HG03108 (cell line): Measurements from ENCODE around the gene DNAH6.
"Not testable (repeated sequence)": the region's sequence is repeated elsewhere in the genome, so short reads cannot be mapped to it uniquely, and the experiment has no call there.

ENCODE experiments used
- ATAC-seq: cut with Tn5 transposase; IDR thresholded peaks from one replicate; pipeline ENCODE4 v1.9.1; 2021; ENCODE audit warnings: moderate library complexity; ENCODE audit not compliant: unreplicated experiment

DNAH6 gene

GRCh38 chr2:84516234-84516986, at the start of gene DNAH6:
Gene DNAH6 (plus strand): TSS chr2:84516498. CDS start chr2:84517827, 1,329 bp downstream.
- peak; percentile 95 for ATAC-seq

- no peak for ATAC-seq
Measured at GRCh38 chr2:84467389-84467788, 48.9 kb upstream of the DNAH6 start.

- not testable (repeated sequence) for ATAC-seq
Measured at GRCh38 chr2:84472423-84472822, 43.9 kb upstream of the DNAH6 start.

- no peak for ATAC-seq
Measured at GRCh38 chr2:84472856-84473565, 43.3 kb upstream of the DNAH6 start.

- ATAC-seq: no peak
Measured at GRCh38 chr2:84474176-84474575, 42.1 kb upstream of the DNAH6 start.

GRCh38 chr2:84477886-84478285, 38.4 kb upstream of the DNAH6 start:
- ATAC-seq: no peak

- no peak for ATAC-seq
Measured at GRCh38 chr2:84478867-84479266, 37.4 kb upstream of the DNAH6 start.

GRCh38 chr2:84481702-84482101, 34.6 kb upstream of the DNAH6 start:
- no peak for ATAC-seq

- no peak for ATAC-seq
Measured at GRCh38 chr2:84482603-84483002, 33.7 kb upstream of the DNAH6 start.

- ATAC-seq: no peak
Measured at GRCh38 chr2:84483320-84483719, 33.0 kb upstream of the DNAH6 start.

GRCh38 chr2:84486441-84487115, 29.7 kb upstream of the DNAH6 start:
- no peak for ATAC-seq

- no peak for ATAC-seq
Measured at GRCh38 chr2:84487298-84487996, 28.9 kb upstream of the DNAH6 start.

- no peak for ATAC-seq
Measured at GRCh38 chr2:84491256-84491655, 25.0 kb upstream of the DNAH6 start.

GRCh38 chr2:84491741-84492140, 24.6 kb upstream of the DNAH6 start:
- ATAC-seq: no peak

GRCh38 chr2:84492571-84492970, 23.7 kb upstream of the DNAH6 start:
- no peak for ATAC-seq

- ATAC-seq: no peak
Measured at GRCh38 chr2:84493514-84493913, 22.8 kb upstream of the DNAH6 start.

- ATAC-seq: no peak
Measured at GRCh38 chr2:84494070-84494469, 22.2 kb upstream of the DNAH6 start.

- ATAC-seq: peak; percentile 78
Measured at GRCh38 chr2:84495539-84496146, 20.7 kb upstream of the DNAH6 start.

GRCh38 chr2:84496386-84496785, 19.9 kb upstream of the DNAH6 start:
- no peak for ATAC-seq

GRCh38 chr2:84497285-84497684, 19.0 kb upstream of the DNAH6 start:
- no peak for ATAC-seq
